Stromal cell of bone marrow (primary cell): ENCODE data around the gene SLC23A2.
A peak's percentile ranks its signal among the peaks of the same experiment; 100 is the strongest.
"Not testable (repeated sequence)": the region's sequence is repeated elsewhere in the genome, so short reads cannot be mapped to it uniquely, and the experiment has no call there.

Experiments used
- DNase-seq: peaks from one replicate; pipeline ENCODE4 v3.0.0-alpha.2; 2012; ENCODE audit warnings: low read depth

The SLC23A2 gene

GRCh38 chr20:4902788-4903187 lies 98.5 kb downstream of the SLC23A2 start:
- DNase-seq, result no peak

- DNase-seq, result no peak
Observed at GRCh38 chr20:4901031-4901818, 100.1 kb downstream of the SLC23A2 start.

- peak; percentile 69 for DNase-seq
Observed at GRCh38 chr20:4898282-4899244, 102.7 kb downstream of the SLC23A2 start.

GRCh38 chr20:4897600-4897999 lies 103.7 kb downstream of the SLC23A2 start:
- no peak for DNase-seq

GRCh38 chr20:4896971-4897497 lies 104.3 kb downstream of the SLC23A2 start:
- DNase-seq, result no peak

- DNase-seq, result no peak
Observed at GRCh38 chr20:4896119-4896702, 105.1 kb downstream of the SLC23A2 start.

- no peak for DNase-seq
Observed at GRCh38 chr20:4894981-4895381, 106.3 kb downstream of the SLC23A2 start.

- DNase-seq, result no peak
Observed at GRCh38 chr20:4894409-4894808, 106.9 kb downstream of the SLC23A2 start.

GRCh38 chr20:4893709-4894108 lies 107.6 kb downstream of the SLC23A2 start:
- DNase-seq, result no peak

GRCh38 chr20:4891997-4892396 lies 109.3 kb downstream of the SLC23A2 start:
- no peak for DNase-seq

- DNase-seq, result no peak
Observed at GRCh38 chr20:4891190-4891763, 110.0 kb downstream of the SLC23A2 start.

GRCh38 chr20:4889446-4889845 lies 111.9 kb downstream of the SLC23A2 start:
- no peak for DNase-seq

GRCh38 chr20:4887586-4887985 lies 113.7 kb downstream of the SLC23A2 start:
- no peak for DNase-seq

GRCh38 chr20:4886771-4887527 lies 114.4 kb downstream of the SLC23A2 start:
- DNase-seq, result no peak

GRCh38 chr20:4885877-4886276 lies 115.4 kb downstream of the SLC23A2 start:
- no peak for DNase-seq

- DNase-seq, result no peak
Observed at GRCh38 chr20:4883546-4883945, 117.8 kb downstream of the SLC23A2 start.

GRCh38 chr20:4883051-4883450 lies 118.3 kb downstream of the SLC23A2 start:
- DNase-seq, result no peak

GRCh38 chr20:4881006-4881730 lies 120.1 kb downstream of the SLC23A2 start:
- no peak for DNase-seq

GRCh38 chr20:4880051-4880450 lies 121.3 kb downstream of the SLC23A2 start:
- no peak for DNase-seq

GRCh38 chr20:4878099-4878498 lies 123.2 kb downstream of the SLC23A2 start:
- DNase-seq, result not testable (repeated sequence)

- no peak for DNase-seq
Observed at GRCh38 chr20:4876731-4877130, 124.6 kb downstream of the SLC23A2 start.
